HG02884 (cell line): Measurements from ENCODE around the gene NTRK2.

ENCODE experiments used
- ATAC-seq: cut with Tn5 transposase; IDR thresholded peaks from one replicate; pipeline ENCODE4 v1.9.1; 2021; ENCODE audit warnings: mild to moderate bottlenecking, moderate library complexity; ENCODE audit not compliant: unreplicated experiment

The NTRK2 gene

DNA sequence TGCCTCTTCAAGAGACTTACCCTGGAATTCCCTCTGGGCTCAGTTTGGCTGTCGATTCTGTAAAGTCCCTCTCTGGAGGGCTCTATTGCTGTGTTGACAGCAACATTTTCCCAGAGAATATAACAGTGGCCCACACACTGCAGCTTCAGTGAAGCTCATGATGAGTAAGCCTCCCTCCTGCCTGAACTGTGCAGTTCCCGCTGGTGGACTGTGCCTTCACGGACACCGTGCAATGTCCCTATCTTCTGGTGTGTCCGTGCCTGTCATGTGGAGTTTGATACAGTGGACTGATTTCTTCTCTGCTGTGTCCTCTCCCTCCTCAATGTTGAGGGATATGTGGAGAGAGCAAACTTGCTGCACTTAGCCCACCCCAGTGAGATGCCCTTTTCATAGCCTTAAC, 109.0 kb downstream of the NTRK2 start:
- no peak for ATAC-seq

DNA sequence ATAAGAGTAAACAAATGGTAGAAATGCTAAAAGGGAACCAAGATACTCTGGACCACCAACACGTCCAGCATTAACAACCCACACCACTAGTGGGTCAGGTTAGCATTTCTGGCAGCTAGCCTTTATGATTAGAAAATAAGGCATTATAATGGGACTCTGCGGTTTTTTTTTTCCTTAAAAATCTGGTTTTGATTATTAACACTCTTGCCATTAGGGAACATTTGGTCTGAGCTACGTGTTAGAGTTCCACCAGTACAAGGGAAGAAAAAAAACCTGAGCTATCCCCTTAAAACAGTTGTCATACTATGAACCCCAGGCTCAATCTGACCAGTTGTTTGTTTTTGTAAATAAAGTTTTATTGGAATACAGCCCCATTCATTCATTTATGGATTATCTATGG, 110.4 kb downstream of the NTRK2 start:
- ATAC-seq, result no peak

DNA sequence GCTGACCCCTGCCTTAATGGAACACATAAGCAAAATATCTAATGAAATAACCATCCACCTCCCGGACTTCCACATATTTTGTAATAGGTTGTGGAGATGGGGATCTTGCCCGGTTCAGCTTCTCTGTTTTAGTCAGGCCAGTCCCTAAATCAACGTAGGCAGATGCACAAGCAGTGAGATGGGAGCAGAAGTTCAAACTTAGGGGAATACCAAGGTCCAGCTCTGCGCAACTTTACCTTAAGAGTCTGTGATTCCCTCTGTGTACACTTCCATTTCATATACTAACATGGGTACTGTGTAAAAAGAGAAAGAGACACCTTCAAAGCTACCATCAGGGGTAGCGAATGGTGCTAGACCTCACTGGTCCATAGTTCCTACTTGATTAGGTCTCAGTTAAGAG, 110.9 kb downstream of the NTRK2 start:
- ATAC-seq, result no peak

DNA sequence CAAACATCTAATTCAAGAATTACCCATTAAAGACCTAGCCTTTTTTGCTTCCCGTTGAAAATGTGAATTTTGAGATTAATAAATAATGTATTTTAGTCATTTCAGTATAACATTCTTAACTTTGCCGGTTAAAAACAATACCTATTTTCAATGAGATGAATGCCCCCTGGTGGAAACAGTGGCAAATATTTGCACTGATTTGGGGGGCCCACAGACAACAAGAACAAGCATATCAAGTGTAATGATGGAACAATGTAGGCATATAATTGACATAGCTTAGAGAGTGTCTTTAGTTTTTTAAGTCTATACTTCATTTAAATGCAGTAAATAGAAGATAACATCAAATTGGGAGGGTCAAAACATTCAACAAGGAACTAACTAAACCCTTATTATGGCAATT, 111.9 kb downstream of the NTRK2 start:
- no peak for ATAC-seq

DNA sequence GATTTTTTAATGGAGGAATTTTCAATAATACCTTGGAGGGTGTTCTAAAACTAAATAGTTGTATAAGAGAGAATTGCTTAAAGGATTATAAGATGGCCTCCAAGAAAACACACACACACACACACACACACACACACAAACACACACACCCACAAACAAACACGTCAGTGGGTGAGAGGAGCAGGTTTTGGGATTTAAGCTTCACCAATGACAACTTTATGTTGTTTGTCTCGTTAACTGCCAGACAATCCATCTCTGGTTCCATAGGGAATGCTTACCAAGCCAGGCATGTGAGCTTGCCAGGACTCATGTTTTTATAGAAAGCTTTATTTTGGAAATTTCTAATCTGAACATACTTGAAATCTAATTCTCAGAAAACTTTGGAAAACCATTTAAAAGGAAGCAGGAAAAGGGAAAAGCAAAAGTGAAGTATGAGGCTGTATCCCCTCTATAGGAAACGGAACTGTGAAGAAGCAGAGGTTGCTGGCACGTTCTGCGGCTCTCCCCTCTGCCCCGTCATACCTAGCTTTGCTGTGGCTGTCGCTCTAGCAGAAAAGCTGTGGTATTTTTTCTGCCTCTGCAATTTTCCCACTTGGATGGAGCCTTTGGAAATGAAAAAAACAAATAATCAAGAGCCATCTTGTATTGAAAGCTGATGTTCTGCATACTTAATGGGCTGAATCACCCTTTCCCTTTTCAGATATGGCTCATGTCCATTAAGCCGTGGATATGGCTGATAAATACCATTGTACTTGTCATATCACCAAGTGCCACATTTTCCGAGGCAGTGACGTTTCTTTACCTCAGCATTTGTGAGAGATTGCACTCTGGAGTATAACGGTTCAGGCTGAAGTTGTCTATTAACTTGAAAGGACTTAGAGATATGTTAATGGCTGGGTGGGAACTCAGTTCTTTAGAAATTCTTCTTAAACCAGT, 112.7 kb downstream of the NTRK2 start:
- ATAC-seq, result no peak

DNA sequence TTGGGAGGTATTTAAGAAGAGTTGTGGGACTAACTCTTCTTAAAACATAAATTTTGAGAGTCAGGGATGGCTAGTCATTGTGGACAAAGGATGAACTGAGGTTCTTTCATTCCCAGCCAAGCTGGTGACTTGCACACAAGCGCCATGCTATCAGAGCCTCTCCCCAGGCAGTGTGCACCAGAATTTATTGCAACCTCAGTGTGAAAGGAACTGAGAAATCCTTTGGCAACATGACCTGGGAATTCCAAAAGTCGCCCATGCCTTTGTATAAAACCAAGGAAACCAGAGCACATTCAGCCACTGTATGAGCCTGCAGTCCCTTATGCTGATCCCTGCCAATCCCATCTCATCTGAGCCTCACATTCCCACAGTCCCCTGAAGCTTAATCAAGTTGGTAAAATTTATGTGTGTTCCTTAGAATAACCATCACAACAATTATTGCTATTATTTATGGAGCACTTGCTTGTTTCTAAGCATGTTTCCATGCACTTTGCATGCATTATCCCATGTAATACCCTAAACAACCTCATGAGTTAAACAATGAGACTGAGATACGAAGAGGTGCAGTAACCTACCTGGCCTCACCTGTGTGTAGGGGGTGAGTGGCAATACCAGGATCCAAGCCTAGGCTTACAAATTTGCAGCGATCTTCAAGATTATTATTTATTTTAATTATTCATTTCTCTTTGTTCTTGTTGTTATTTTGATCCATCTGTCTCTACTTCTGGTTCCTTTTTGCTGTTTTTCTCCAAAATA, 116.4 kb downstream of the NTRK2 start:
- ATAC-seq, result no peak

DNA sequence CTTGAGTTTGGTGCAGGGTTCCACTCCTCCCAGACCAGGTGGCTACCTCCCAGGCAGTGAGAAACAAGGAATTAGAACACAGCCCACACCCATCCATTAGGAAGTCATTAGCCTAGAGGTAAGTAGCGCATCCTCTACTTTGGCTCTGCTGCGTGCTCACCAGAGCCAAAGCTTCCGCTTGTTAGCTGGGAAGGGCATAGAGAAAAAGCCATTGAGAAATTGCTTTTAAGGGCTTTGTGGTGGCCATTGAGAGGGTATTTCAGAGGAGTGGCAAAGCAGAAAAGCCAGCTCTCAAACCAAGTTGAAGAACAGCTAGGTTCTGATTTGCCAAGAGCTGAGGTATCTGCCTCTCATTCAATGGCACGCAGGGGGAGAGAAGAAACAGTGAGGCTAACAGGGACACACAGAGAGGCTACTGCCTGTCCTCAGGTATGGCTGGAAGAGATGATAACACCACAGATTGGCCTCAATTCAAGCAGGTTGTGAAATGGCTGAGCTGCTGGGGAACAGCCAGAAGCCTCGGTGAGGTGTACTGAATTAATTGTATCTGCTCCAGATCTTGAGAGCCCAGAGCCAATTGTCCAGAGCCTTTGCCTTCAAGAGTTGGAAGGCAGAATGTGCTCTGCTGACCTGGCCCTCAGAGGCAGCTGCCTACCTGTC, 119.4 kb downstream of the NTRK2 start:
- ATAC-seq, result no peak

DNA sequence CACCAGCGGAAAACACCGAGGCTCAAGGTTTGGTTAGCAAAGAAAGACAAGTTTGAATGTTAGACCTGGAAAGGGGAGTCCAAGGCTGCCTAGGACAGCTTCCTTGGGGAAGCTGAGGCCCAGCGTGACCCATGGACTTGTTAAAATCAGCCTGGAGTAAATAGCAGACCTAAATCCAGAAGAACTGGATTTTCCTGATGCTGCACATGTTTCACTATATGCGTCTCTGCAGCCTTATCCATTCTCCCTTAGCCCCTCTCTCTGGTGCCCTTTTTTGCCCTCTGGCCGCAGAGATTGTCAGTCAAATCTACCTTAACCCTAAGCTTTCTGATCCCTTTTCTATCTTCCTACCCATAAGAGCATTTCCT, 119.9 kb downstream of the NTRK2 start:
- ATAC-seq, result no peak

DNA sequence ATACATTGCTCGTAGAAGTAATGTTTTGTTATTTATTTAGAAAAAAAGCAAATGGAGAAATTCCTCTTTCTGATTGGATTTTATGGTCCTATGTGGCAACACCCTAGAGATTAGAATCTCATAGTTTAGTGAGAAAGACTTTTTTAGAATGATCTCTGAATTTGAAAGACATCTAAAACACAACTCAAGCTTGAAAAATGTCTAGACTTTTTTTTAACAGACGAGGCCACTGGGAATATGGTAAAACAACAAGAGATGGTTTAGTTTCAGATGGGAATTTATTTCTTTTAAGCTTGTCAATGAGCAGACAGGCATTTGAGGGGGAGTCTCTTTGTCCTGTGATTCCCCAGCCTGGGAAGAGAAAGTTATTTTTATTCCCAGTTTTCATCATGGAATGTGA, 122.1 kb downstream of the NTRK2 start:
- no peak for ATAC-seq

DNA sequence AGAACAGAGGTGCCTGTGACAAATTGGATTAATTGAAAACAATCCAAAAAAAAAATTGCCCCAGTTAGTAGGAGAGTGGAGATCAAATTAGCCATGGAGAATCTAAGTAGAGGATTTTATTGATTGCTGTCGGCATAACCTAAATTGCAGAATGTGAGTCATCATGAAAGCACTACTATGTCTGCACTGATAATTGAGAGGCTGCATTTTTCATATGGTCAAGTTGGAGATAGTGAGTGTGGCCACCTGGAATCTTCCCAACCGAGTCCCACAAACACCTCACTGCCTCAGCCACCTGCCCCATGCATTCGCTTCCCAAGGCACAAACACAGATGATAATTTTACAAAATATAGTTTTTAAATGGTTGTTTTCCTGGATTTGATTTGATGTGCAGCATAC, 123.7 kb downstream of the NTRK2 start:
- ATAC-seq, result no peak

DNA sequence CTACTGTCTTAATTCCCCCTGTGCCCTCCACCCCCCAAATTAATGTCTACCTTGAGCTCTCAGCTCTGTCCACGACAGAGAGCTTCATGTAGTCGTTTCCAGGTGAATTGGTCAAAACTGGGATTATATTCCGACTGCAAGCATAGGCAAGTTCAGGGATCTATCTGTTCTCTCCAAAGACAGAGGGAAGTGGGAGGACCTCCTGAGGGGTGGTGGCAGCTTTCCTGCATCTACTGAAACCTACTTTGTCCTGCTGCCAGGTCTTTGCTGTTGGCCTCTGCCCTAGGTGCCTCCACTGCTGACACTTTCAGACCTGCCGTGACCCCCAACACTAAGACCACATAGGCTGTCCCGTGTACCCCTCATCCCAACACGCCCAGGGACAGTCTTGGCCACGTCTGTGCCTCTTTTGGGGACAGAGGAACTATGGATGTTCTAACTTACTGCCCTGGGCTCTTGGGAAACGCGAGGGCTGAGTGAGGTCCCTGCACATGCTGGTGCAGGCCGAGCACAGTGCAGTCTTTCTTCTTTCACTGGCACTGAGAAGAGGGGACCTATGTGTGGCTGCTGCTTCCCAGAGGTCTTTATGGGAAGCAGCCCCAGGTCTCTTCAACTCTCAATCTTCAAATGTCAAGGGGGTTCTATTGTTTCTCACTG, 125.6 kb downstream of the NTRK2 start:
- ATAC-seq, result no peak

DNA sequence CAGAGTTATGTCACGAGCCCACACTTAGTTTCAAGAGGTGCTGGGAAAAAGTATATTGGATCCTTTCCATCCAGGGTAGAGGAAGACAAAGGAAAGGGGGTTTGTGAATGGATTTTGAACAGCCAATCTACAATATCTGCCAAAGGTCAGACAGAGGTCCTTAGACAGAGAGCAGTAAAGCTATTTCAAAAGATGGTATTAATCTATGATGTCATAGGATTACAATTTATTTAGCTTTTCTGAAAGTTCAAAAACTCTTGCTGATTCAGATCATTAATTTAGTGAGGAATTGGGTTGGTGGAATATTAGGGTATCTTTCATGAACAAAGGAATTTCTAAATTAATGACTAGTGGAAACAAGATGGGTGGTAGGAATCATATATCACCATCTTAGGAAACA, 126.9 kb downstream of the NTRK2 start:
- ATAC-seq, result no peak

DNA sequence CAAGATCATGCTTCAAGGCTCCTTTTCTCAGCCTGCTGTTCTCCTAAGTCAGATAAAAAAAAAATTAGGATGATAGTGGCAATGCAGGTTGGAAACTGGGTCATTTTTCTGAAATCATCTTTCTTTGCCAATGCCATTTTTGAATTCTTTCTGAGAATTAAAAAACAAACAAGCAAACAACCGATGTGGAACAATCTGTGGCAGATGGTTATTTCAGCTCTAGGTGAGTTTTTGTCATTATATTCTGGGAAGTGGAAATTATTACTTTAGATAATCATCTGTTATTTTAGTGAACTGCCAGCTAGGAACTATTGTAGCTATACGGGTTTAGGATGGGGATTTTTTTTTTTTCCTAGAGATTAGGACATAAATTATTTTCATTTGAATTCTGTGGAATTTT, 129.7 kb downstream of the NTRK2 start:
- ATAC-seq, result no peak

DNA sequence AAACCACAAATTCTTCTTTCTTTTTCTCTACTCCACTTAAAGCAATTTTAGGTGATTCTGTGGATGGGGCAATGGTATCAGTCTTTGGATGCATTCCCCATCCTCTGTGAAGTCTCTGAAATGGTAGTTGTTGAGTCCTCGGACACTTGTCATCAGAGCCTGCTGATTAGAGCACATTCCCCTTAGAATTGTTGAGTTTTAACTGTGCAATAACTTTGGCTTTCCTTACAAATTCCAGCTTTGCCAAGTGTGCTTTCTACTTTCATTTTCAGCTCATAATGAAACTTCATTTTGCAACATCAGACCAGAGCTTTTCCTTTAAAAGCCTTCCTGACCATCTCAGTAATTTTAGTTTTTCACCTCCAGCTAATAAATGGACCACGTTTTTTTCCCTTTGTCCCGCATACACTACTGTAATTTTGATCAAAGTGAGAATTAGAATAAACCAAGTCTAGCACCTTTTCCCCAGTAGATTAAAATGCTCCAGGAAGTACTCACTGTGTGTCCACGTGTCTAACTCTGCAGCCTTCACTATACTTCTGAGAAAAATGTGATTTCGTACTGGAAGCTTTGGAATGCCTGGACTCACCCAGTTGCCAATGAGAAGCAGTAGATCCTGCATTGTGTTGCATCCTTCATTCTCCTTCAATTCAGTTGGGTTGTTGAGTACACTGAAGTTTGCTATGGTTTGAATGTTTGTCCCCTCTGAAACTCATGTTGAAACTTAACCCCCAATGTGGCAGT, 135.6 kb downstream of the NTRK2 start:
- no peak for ATAC-seq

DNA sequence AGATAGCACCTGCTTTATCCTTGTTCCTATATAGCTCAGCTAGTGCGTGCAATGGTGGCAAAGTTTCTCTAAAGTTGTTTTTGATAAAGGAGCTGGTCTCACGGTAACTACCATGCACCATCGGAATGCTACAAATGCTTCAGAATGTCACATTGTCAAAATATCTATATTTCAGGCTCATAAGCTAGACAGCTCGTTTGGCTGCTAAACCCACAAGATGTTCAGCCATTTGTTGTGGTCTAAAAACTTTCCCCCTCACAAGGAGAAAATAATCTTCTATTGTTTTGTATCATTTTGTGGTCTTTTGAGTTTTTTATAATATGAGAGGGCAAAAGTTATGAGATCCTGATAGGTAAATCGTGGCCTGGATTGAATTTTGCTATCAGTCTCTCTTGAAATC, 137.9 kb downstream of the NTRK2 start:
- no peak for ATAC-seq

DNA sequence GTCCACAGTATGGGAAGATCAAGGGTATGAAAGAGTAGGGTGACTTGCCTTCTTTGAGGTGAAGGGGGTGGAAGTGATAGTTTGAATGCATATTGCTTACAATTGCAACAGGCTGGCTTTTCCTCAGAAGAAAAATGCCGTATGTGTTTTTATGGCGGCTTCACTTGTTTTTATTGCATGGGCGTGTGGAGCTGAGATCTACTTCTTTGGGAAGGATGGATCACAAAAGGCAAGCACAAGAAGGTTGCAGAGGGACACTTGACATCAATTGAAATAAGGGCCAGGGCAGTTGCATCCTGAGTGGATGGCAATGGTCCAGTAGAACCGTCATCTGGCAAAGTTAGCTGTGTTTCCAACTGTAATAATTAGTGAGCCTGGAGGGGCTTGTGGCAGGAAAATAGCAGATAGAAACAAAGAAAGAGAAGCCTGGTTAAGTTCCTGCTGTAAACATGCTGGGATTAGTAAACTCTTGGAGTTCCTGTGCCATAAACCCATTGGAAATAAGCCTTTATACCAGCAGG, 138.4 kb downstream of the NTRK2 start:
- ATAC-seq, result no peak

DNA sequence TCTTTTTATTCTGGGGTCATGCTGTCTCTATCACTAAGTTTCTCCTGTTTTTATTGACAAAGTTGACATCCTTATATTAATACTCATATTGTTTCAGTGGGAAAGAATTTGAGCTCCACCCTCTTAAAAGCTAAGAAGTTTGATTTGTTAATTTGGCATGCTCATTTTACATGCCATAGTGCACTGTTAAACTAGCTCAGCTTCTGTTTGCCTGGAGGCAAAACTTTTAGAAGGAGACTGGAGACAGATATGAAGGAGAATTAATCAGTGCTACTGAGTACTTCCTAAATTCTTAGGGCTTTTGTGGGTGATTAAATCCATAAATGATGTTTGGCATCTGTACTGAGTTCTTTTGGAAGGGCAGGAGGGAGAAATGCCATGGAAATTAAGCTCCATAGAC, 138.9 kb downstream of the NTRK2 start:
- ATAC-seq, result no peak

DNA sequence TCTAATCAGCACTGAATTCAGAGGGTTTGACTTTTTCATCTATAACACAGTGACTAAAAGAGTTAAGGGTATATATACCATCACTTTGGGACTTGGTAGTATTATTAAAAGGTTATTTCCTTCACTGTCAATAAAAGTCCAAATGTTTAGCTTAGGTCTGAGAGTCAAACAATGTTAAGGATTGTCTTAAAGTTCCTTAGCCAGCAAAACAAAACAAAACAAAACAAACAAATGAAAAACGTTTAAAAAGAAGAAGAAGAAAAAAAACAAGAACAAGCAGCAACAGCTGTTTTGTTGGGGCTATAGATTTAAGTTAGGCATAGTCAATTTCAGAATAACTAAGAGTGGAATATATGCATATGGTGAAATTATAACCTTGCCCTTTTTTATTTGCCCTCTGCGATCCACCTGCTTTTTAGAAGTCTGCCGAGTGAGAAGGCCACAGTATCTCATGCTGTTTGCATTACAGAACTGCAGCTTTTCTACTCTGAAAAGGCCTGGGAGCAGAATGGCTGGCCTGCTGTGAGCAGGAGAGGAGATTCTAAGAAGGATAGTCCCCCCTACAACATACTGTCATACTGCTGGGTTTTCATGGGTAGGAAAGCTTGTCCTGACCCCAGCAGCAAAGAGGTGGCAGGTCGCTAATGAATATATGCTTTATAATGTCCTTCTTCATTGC, 141.7 kb downstream of the NTRK2 start:
- ATAC-seq, result no peak

DNA sequence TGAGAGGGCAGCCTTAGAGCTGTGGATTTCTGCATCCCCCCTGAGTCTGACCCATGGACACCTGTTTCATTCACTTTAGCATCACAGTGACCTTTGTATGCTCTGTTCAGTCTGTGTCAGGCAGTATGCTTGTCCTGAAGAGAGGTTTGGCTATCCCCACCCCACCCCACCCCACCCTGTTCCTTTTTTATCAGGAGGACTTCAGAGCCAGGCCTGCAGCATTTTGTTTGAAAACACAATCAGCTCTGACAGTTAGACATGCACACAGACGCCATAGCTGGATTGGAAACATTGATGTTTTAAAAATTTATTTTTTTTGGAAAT, 142.2 kb downstream of the NTRK2 start:
- ATAC-seq, result no peak

DNA sequence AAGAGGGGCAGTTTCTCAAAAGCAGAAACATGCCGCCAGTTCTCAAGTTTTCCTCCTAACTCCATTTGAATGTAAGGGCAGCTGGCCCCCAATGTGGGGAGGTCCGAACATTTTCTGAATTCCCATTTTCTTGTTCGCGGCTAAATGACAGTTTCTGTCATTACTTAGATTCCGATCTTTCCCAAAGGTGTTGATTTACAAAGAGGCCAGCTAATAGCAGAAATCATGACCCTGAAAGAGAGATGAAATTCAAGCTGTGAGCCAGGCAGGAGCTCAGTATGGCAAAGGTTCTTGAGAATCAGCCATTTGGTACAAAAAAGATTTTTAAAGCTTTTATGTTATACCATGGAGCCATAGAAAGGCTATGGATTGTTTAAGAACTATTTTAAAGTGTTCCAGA, 142.8 kb downstream of the NTRK2 start:
- no peak for ATAC-seq
